T-helper 9 cell (primary cell): ENCODE data around the gene GAK.
A peak's percentile ranks its signal among the peaks of the same experiment; 100 is the strongest.

ENCODE experiments used
- DNase-seq: peaks from one replicate; pipeline ENCODE4 v3.0.0-alpha.2; 2020

The GAK gene

GRCh38 chr4:887034-887763 lies 44.9 kb downstream of the GAK start:
- no peak for DNase-seq

- DNase-seq: no peak
Observed at GRCh38 chr4:886244-886643, 45.9 kb downstream of the GAK start.

- no peak for DNase-seq
Observed at GRCh38 chr4:885353-885752, 46.8 kb downstream of the GAK start.

GRCh38 chr4:884896-885295 lies 47.2 kb downstream of the GAK start:
- DNase-seq: no peak

- DNase-seq: no peak
Observed at GRCh38 chr4:884259-884658, 47.9 kb downstream of the GAK start.

- no peak for DNase-seq
Observed at GRCh38 chr4:883377-884095, 48.6 kb downstream of the GAK start.

- no peak for DNase-seq
Observed at GRCh38 chr4:882646-883045, 49.5 kb downstream of the GAK start.

- no peak for DNase-seq
Observed at GRCh38 chr4:881709-882108, 50.4 kb downstream of the GAK start.

GRCh38 chr4:880684-881405 lies 51.3 kb downstream of the GAK start:
- no peak for DNase-seq

GRCh38 chr4:879729-880077 lies 52.4 kb downstream of the GAK start:
- DNase-seq: peak; percentile 19

GRCh38 chr4:878796-879728 lies 53.1 kb downstream of the GAK start:
- DNase-seq: peak; percentile 22

- no peak for DNase-seq
Observed at GRCh38 chr4:877502-877901, 54.6 kb downstream of the GAK start.

GRCh38 chr4:876780-877179 lies 55.3 kb downstream of the GAK start:
- no peak for DNase-seq

- DNase-seq: no peak
Observed at GRCh38 chr4:875818-876423, 56.2 kb downstream of the GAK start.

- DNase-seq: no peak
Observed at GRCh38 chr4:874971-875817, 56.9 kb downstream of the GAK start.

- no peak for DNase-seq
Observed at GRCh38 chr4:874056-874455, 58.1 kb downstream of the GAK start.

- no peak for DNase-seq
Observed at GRCh38 chr4:872241-872981, 59.7 kb downstream of the GAK start.

GRCh38 chr4:871484-871883 lies 60.6 kb downstream of the GAK start:
- no peak for DNase-seq

GRCh38 chr4:870951-871350 lies 61.2 kb downstream of the GAK start:
- DNase-seq: no peak

- no peak for DNase-seq
Observed at GRCh38 chr4:869776-870175, 62.3 kb downstream of the GAK start.

- no peak for DNase-seq
Observed at GRCh38 chr4:868421-868820, 63.7 kb downstream of the GAK start.
